Immature natural killer cell (primary cell): ENCODE data around the gene NBDY. TPM values are rescaled to one million over a fixed set of nuclear protein-coding genes. Genes with fewer than 3 reads are reported as not detected.
"Not testable (repeated sequence)": the region's sequence is repeated elsewhere in the genome, so short reads cannot be mapped to it uniquely, and the experiment has no call there.

Experiments
- DNase-seq, 3 donors: peaks; one replicate each; pipeline ENCODE4 v3.0.0; 2022; ENCODE audit warnings: mixed read lengths in 1 of 3
- H3K27ac Mint-ChIP-seq, 6 donors: one replicate each; pipeline ENCODE4 v1.8.0; 2020; ENCODE audit warnings: mixed read lengths in 6 of 6, mild to moderate bottlenecking in 5 of 6, inconsistent platforms in 4 of 6, moderate library complexity in 3 of 6
- H3K27me3 Mint-ChIP-seq, 3 donors: one replicate each; pipeline ENCODE4 v1.8.0; 2020 to 2021; ENCODE audit warnings: low read depth in 3 of 3, mild to moderate bottlenecking in 3 of 3, mixed read lengths in 3 of 3, moderate library complexity in 3 of 3, inconsistent platforms in 1 of 3
- H3K36me3 Mint-ChIP-seq, 3 donors: one replicate each; pipeline ENCODE4 v1.8.0; 2020; ENCODE audit warnings: mixed read lengths in 3 of 3, inconsistent platforms in 2 of 3, mild to moderate bottlenecking in 2 of 3
- H3K4me1 Mint-ChIP-seq, 2 donors: one replicate each; pipeline ENCODE4 v1.8.0; 2020; ENCODE audit warnings: inconsistent platforms in 2 of 2, mild to moderate bottlenecking in 2 of 2, mixed read lengths in 2 of 2, moderate library complexity in 1 of 2
- H3K4me3 Mint-ChIP-seq, 5 donors: one replicate each; pipeline ENCODE4 v1.8.0; 2020; ENCODE audit warnings: mild to moderate bottlenecking in 5 of 5, mixed read lengths in 5 of 5, inconsistent platforms in 3 of 5, moderate library complexity in 3 of 5
- H3K9me3 Mint-ChIP-seq, 6 donors: one replicate each; pipeline ENCODE4 v1.8.0; 2020; ENCODE audit warnings: mild to moderate bottlenecking in 6 of 6, mixed read lengths in 6 of 6, inconsistent platforms in 4 of 6, moderate library complexity in 3 of 6
- polyA plus RNA-seq, 3 donors: library from polyadenylated mRNA; unstranded; fragments of 300-500 nt; fragmentation: Illumina TruSeq; gene quantifications; one replicate each; pipeline ENCODE4 v1.2.3, GENCODE V29; 2021

The NBDY gene, protein sequence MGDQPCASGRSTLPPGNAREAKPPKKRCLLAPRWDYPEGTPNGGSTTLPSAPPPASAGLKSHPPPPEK
- polyA plus RNA-seq: 10 to 100 TPM; 45.8 to 49.8 (median 47.4) TPM

DNA sequence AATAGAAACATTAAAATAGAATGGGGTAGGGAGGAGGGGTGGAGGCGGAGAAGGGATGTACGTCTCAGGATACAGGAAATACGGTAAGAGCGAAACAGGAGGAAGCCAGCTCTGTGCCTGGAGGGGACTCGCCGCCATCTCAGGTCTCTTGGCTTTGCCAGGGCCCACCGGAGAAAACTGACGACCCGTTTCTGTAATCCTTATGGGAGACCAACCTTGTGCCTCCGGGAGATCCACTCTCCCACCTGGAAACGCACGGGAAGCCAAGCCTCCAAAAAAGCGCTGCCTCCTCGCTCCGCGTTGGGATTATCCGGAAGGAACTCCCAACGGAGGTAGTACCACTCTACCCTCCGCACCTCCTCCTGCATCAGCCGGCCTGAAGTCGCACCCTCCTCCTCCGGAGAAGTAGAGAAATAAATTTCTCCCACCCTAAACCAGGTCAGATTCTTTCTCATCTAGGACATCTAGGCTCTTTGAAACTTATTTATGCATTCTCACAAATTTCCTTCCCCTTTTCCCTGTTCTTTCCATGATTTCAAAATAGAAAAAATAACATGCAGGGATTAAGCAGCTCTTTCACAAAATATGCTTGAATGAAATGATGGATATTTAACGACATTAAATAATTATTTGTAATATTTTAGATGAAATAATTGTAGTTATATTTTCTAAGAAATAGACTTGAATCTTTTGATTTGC, at the start of gene NBDY:
Gene NBDY, plus strand, starts transcription at position 92 of the 699 bp plus-strand sequence. Its CDS starts 111 bp downstream, at position 203.
- H3K9me3 Mint-ChIP-seq: no peaks in the 10 kb centered on the region
- H3K27ac Mint-ChIP-seq: peak within 1 kb of the TSS; percentile 86 to 88 (median 87)
- H3K4me1 Mint-ChIP-seq: peaks cover 17 to 29% of the 10 kb centered on the region in 2 donors
- H3K36me3 Mint-ChIP-seq: no peaks in the 10 kb centered on the region
- peaks cover 1 to 17% (median 2%) of the 10 kb centered on the region in 3 donors for H3K27me3 Mint-ChIP-seq
- peak; percentile 10 to 38 (median 31) for DNase-seq
- H3K4me3 Mint-ChIP-seq: peak within 1 kb of the TSS; percentile 91 to 95 (median 93)

DNA sequence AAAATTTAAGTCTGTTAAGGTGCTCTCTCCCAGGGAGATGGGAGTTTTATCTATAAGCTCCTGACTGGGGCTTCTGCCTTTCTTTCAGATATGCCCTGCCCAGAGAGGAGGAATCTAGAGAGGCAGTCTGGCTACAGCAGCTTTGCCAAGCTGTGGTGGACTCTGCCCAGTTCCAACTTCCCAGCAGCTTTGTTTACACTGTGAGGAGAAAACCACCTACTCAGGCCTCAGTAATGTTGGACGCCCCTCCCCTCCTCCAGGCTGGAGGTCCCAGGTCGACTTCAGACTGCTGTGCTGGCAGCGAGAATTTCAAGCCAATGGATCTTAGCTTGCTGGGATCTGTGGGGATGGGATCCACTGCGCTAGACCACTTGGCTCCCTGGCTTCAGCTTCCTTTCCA, 24.5 kb upstream of the NBDY start:
- not testable (repeated sequence) for H3K36me3 Mint-ChIP-seq, H3K9me3 Mint-ChIP-seq, DNase-seq, H3K4me1 Mint-ChIP-seq, H3K27ac Mint-ChIP-seq, H3K4me3 Mint-ChIP-seq
- H3K27me3 Mint-ChIP-seq: peaks cover 5 to 19% (median 8%) of the 10 kb centered on the region in 3 donors

DNA sequence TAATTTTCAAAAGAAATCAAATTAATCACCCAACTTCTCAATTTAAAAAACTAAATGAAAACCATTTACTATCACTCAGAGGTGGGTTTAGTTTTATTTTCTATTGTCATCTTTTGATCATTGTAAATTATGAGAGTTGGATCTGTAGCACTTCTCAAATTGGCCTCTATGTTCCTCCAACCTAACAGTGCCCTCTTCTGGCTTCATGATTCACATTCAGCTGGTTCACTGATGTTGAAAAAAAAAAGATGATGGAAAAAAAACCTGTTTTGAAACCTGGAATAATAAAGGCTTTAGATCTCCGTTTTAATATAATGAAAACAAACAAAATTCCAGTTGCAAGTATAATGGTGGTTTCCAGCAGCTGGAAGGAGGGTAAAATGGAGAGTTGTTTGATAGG, 2.4 kb upstream of the NBDY start:
- Mint-ChIP-seq H3K4me3 (no peak overlapping the region), H3K27ac (peak overlapping the region in 2 of 6 donors; percentile 11 to 12), H3K9me3 (no peaks in the 10 kb centered on the region), H3K27me3 (peaks cover 2 to 15% (median 3%) of the 10 kb centered on the region in 3 donors), H3K36me3 (no peaks in the 10 kb centered on the region), H3K4me1 (peaks cover 12 to 23% of the 10 kb centered on the region in 2 donors)
- DNase-seq: peak; percentile 29 to 48 (median 45)

DNA sequence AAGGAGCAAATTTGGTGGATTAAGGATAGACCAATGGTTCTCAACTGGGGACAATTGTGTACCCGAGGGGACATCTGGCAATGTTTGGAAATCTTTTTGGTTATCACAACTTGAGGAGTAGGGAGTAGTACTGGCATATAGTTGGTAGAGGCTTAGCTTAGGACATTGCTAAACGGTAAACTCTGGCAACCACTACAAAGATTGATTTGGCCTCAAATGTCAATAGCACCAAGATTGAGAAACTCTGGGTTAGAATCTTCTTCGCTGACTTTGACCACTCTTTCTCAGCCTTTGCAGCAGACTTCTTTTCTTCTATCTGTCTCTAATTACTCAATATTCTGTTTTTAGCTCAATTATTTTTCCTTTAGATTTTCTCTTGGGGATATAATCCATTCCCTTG, 1.5 kb upstream of the NBDY start:
- Mint-ChIP-seq H3K9me3 (no peaks in the 10 kb centered on the region), H3K4me1 (peaks cover 15 to 29% of the 10 kb centered on the region in 2 donors), H3K27ac (peak overlapping the region in 1 of 6 donors; percentile 30), H3K36me3 (no peaks in the 10 kb centered on the region), H3K4me3 (no peak overlapping the region), H3K27me3 (peaks cover 2 to 15% (median 3%) of the 10 kb centered on the region in 3 donors)
- no peak for DNase-seq

DNA sequence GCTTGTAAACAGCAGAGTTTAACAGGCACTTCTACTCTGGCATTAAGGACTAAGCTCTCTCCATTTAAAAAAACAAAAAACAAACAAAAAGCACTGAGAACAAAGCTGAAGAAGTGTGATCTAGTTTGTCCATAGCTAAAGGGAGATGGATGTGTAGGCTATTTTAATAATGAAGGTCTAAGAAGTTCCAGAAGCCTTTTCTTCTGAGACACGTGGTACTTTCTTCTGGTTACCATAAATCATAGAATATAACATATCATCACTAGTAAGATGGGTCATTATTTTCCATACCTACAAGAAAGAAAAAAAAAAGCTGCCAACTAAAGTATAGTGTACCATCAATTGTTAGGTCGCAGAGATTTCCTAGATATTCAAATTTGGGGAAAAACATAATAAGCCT, 722 bp upstream of the NBDY start:
- DNase-seq: no peak
- H3K9me3 Mint-ChIP-seq: no peaks in the 10 kb centered on the region
- H3K4me3 Mint-ChIP-seq: peak overlapping the region; percentile 43 to 95 (median 55)
- peaks cover 1 to 15% (median 2%) of the 10 kb centered on the region in 3 donors for H3K27me3 Mint-ChIP-seq
- no peaks in the 10 kb centered on the region for H3K36me3 Mint-ChIP-seq
- H3K27ac Mint-ChIP-seq: peak overlapping the region in 5 of 6 donors; percentile 30 to 76 (median 55)
- H3K4me1 Mint-ChIP-seq: peaks cover 15 to 29% of the 10 kb centered on the region in 2 donors

DNA sequence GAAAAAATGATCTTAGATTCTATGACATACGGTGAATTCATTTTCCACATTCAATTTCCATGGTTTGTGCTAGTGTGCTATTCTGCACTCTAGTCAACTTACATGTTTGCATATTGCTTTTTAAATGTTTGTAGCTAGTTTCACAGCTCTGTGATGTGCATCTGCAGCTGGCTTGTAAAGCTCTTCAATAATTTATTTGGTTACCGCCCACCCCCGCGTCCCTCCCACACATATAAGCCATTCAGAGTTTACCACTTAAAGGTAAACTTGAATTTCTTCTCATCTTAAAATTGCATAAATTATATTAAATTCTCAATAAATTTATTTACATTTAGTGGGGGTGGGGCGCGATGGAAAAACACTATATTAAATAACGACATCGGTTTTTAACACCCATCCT, 291 bp upstream of the NBDY start:
- peaks cover 17 to 29% of the 10 kb centered on the region in 2 donors for H3K4me1 Mint-ChIP-seq
- H3K27ac Mint-ChIP-seq: peak overlapping the region; percentile 86 to 88 (median 87)
- H3K36me3 Mint-ChIP-seq: no peaks in the 10 kb centered on the region
- no peak for DNase-seq
- H3K27me3 Mint-ChIP-seq: peaks cover 1 to 17% (median 2%) of the 10 kb centered on the region in 3 donors
- no peaks in the 10 kb centered on the region for H3K9me3 Mint-ChIP-seq
- H3K4me3 Mint-ChIP-seq: peak overlapping the region; percentile 91 to 95 (median 93)

DNA sequence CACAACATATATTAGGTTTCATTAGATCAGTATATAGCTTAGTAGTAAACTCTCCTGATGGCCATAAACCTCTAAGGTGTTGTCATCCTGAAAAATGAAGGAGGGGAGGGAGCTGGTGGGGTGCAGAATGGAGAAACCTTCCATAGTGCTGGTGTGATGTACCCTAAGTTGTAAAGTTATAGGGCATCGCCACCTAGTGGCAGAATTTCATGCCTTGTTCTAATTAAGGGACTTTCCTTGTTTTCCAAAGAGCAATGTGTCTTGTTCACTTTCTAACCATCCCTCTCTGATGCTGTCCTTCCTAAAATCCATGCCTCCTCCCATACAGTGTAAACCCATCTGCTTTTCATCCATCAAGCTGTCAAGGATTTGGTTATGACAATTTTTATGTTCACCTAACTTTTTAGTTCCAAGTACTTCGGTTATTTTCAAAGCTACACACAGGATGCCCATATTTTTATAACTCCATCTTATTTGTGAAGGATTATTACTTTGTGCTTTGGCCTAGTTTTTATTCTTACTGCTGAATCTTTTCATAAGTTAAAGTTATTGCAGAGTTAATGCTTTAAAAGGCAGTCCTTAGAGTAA, 4.5 kb downstream of the NBDY start:
- Mint-ChIP-seq H3K9me3 (no peaks in the 10 kb centered on the region), H3K27ac (peak overlapping the region in 1 of 6 donors; percentile 24), H3K4me1 (peaks cover 19 to 23% of the 10 kb centered on the region in 2 donors), H3K4me3 (no peak overlapping the region), H3K27me3 (peaks cover 1 to 19% (median 2%) of the 10 kb centered on the region in 3 donors), H3K36me3 (peaks cover 0 to 3% (median 3%) of the 10 kb centered on the region in 3 donors)
- DNase-seq: peak; percentile 29 to 48 (median 44)

DNA sequence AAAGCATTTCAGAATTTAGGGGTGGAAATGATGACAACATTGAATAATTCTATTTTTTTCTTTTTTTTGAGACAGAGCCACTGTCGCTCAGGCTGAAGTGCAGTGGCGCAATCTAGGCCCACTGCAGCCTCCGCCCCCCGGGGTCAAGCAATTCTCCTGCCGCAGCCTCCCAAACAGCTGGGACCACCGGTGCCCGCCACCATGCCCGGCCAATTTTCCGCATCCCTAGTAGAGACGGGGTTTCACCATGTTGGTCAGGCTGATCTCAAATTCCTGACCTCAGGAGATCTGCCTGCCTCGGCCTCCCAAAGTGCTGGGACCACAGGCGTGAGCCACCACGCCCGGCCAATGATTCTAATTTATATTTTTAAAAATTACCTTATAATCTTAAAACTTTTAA, 7.2 kb downstream of the NBDY start:
- Mint-ChIP-seq H3K4me1 (peaks cover 7 to 8% of the 10 kb centered on the region in 2 donors), H3K9me3 (no peaks in the 10 kb centered on the region), H3K36me3 (peaks cover 0 to 3% (median 3%) of the 10 kb centered on the region in 3 donors)

DNA sequence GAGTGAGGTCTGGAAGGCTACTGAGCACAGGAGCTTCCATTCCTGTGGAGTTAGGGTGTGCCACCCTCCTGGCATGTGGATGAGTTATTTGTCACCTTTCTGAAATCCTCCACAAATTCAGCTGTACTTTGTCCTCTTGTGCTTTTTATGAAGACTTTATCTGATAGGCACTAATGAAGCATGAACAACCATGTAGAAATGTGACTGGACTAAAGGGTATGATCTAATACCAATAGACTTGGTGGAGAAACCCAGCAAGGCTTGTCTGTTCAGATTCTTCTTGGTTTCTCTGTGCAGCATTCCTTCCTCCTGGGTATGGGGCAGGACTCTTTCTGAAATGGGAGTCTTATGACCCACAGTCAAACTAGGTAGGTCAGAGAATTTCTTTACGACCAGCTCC, 9.6 kb downstream of the NBDY start:
- Mint-ChIP-seq H3K27me3 (peaks cover 0 to 6% (median 0%) of the 10 kb centered on the region in 3 donors), H3K27ac (no peak overlapping the region), H3K4me3 (no peak overlapping the region), H3K36me3 (peaks cover 0 to 3% (median 3%) of the 10 kb centered on the region in 3 donors), H3K9me3 (no peaks in the 10 kb centered on the region), H3K4me1 (peaks cover 0 to 2% of the 10 kb centered on the region in 2 donors)
- DNase-seq: no peak

More for the DNA sequence above, 7.2 kb downstream of the NBDY start:
- DNase-seq: no peak
- H3K4me3 Mint-ChIP-seq: no peak overlapping the region
- H3K27me3 Mint-ChIP-seq: peaks cover 0 to 4% (median 0%) of the 10 kb centered on the region in 3 donors
- no peak overlapping the region for H3K27ac Mint-ChIP-seq

DNA sequence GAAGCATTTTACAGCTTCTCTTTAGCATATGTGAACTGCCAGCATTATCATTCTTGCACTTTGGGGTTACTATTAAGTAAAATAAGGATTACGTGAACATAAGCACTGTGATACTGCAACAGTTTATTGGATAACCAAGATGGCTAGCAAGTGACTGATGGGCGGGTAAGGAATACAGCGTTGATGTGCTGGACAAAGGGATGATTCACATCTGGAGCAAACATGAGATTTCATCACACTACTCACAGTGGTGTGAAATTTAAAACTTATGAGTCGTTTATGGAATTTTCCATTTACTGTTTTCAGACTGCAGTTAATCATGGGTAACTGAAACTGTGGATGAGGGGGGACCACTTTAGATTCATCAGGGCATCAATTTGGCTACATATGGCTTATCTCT, 16.0 kb downstream of the NBDY start:
- Mint-ChIP-seq H3K9me3 (no peaks in the 10 kb centered on the region), H3K36me3 (no peaks in the 10 kb centered on the region), H3K4me1 (no peaks in the 10 kb centered on the region), H3K4me3 (no peak overlapping the region), H3K27me3 (peaks cover 0 to 14% (median 2%) of the 10 kb centered on the region in 3 donors), H3K27ac (no peak overlapping the region)
- no peak for DNase-seq

DNA sequence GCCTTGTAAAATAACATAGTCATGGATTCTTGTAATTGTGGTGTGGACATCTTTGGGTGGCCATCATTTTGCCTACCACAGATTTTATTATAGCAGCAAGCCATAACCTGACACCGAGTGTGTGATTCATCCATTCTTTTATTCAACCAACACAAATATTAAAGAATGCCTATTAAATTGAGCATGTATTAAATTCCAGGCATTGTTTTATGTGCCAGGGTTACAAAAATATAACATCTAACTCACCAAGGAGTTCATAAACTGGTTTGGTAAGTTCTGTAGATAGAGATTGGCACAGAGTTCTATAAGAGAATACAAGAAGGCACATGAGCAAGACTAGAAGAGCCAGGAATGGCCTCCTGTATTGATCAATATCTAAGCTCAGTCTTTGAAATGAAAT, 18.0 kb downstream of the NBDY start:
- Mint-ChIP-seq H3K4me3 (no peak overlapping the region), H3K27me3 (peaks cover 0 to 11% (median 2%) of the 10 kb centered on the region in 3 donors), H3K27ac (no peak overlapping the region), H3K9me3 (no peaks in the 10 kb centered on the region), H3K4me1 (no peaks in the 10 kb centered on the region), H3K36me3 (no peaks in the 10 kb centered on the region)
- DNase-seq: no peak

DNA sequence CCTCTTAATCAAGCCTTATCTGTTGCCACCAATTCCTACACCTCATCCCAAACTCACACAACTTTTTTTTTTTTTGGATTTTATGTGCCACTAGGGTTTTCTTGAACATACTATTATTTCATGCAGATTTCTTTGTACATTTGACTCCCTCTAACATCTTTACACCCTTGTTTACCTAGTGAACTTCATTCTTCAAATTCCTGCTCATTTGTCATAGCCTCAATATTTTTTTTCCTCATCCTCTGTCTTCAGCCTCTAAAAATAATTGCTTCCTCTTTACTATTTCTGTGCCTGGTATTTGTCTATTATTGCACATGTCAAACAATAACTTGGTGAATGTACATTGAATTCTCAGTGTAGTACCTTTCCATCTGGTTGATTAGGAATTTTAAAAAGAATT, 22.0 kb downstream of the NBDY start:
- Mint-ChIP-seq H3K36me3 (peaks cover 0 to 3% (median 0%) of the 10 kb centered on the region in 3 donors), H3K27ac (no peak overlapping the region), H3K4me1 (no peaks in the 10 kb centered on the region)

DNA sequence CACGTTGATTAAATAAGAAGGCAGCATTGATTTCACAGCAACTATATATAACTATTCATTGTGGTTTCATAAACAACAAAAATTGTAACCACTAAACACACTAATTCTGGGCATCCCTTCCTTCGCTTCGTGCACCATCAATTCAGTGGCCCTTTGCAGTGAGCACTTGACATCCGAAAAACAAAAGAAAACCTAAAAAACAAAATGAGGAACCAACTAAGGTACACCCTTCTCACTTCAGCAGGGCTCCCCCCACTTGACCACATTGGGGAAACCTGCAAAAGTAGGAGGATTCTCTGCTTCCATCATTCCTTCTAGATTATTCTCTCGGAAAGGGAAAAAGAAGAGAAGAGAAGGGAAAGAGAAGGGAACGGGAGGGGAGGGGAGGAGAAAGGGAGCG, 28.3 kb downstream of the NBDY start:
- peaks cover 12 to 14% of the 10 kb centered on the region in 2 donors for H3K4me1 Mint-ChIP-seq
- H3K27ac Mint-ChIP-seq: no peak overlapping the region
- H3K27me3 Mint-ChIP-seq: peaks cover 0 to 2% (median 0%) of the 10 kb centered on the region in 3 donors
- peaks cover 0 to 3% (median 0%) of the 10 kb centered on the region in 3 donors for H3K36me3 Mint-ChIP-seq
- H3K4me3 Mint-ChIP-seq: no peak overlapping the region
- no peaks in the 10 kb centered on the region for H3K9me3 Mint-ChIP-seq
- DNase-seq: no peak

More for the DNA sequence above, 22.0 kb downstream of the NBDY start:
- Mint-ChIP-seq H3K9me3 (no peaks in the 10 kb centered on the region), H3K4me3 (no peak overlapping the region), H3K27me3 (peaks cover 0 to 4% (median 2%) of the 10 kb centered on the region in 3 donors)
- DNase-seq: no peak

DNA sequence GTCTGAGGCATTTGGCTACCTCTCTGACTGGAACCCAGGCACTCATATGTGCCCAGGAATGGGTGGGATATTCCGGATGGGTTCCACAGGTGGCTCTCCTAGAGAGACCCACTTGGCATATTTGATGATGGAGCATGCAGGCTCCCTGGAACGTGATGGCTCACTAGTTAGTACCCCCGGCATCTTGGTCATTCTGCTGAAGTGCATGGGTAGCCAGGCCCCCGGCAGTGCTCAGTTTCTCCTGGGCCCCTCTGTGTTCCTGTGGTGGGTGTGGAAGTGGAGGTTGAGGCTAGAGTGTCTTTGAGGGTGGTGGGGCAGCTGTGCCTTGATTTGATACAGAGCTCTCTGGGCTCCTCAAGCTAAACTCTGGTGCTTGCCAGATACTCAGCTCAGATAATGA, 29.4 kb downstream of the NBDY start:
- Mint-ChIP-seq H3K4me1 (peaks cover 23 to 25% of the 10 kb centered on the region in 2 donors), H3K36me3 (peaks cover 0 to 3% (median 0%) of the 10 kb centered on the region in 3 donors), H3K9me3 (no peaks in the 10 kb centered on the region), H3K4me3 (no peak overlapping the region), H3K27ac (peak overlapping the region in 1 of 6 donors; percentile 12), H3K27me3 (peaks cover 0 to 2% (median 2%) of the 10 kb centered on the region in 3 donors)
- DNase-seq: no peak
